ACC112 (cell line): Measurements from ENCODE around the gene MAP4.

ENCODE experiments used
- H2AFZ ChIP-seq: fragments of 200-600 bp; sonication (generic); one replicate; pipeline ENCODE4 v1.6.0; 2017; ENCODE audit warnings: antibody characterized with exemption, low read length; ENCODE audit not compliant: unreplicated experiment
- H3K27ac ChIP-seq: fragments of 200-600 bp; sonication (generic); 2 replicates; pipeline ENCODE4 v1.5.1; 2014; ENCODE audit warnings: low read depth, mild to moderate bottlenecking, antibody characterized with exemption, low read length, moderate library complexity
- H3K27me3 ChIP-seq: fragments of 200-600 bp; sonication (generic); 2 replicates; pipeline ENCODE4 v1.6.1; 2014; ENCODE audit warnings: mild to moderate bottlenecking, antibody characterized with exemption, low read length, moderate library complexity, mixed read lengths; ENCODE audit not compliant: insufficient read depth
- H3K36me3 ChIP-seq: fragments of 200-600 bp; sonication (generic); 2 replicates; pipeline ENCODE4 v1.6.1; 2016; ENCODE audit warnings: mild to moderate bottlenecking, antibody characterized with exemption, low read length, moderate library complexity, mixed read lengths; ENCODE audit not compliant: insufficient read depth
- H3K4me1 ChIP-seq: fragments of 200-600 bp; sonication (generic); one replicate; pipeline ENCODE4 v1.6.1; 2016; ENCODE audit warnings: low read length, mixed read lengths; ENCODE audit not compliant: insufficient read depth, unreplicated experiment, control insufficient read depth
- H3K4me3 ChIP-seq: fragments of 200-600 bp; sonication (generic); 2 replicates; pipeline ENCODE4 v1.5.1; 2014; ENCODE audit warnings: mild to moderate bottlenecking, low read depth, low read length
- H3K79me2 ChIP-seq: fragments of 200-600 bp; sonication (generic); one replicate; pipeline ENCODE4 v1.6.0; 2016; ENCODE audit warnings: low read length; ENCODE audit not compliant: control insufficient read depth, unreplicated experiment, insufficient read depth

The MAP4 gene

DNA sequence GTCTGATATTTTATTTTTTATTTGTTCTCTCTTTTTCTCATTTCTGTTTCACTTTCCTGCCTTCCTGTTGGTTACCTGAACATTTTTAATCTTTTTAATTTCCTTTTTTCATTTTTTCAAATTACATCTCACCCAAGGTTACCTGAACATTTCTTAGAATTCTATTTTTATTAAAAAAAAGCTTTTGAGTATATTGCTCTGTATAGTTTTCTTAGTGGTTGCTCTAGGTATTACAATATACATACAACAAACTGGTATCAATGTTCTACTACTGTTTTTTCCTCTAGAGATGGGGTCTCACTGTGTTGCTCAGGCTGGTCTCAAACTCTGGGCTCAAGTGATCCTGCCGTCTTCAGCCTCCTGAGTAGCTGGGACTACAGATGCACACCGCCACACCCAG is 133.9 kb downstream of the MAP4 start:
- Histone ChIP-seq H2AFZ (no peak overlapping the region), H3K4me3 (no peak overlapping the region), H3K4me1 (peaks cover 12% of the 10 kb centered on the region), H3K36me3 (peaks cover 4% of the 10 kb centered on the region; the same call in 1 of the 2 replicates), H3K27me3 (no peaks in the 10 kb centered on the region), H3K27ac (no peak overlapping the region), H3K79me2 (peaks cover 3% of the 10 kb centered on the region)

GRCh38 chr3:47877719-47878118 is 138.5 kb downstream of the MAP4 start:
- H3K27me3 ChIP-seq = no peaks in the 10 kb centered on the region
- peaks cover 14% of the 10 kb centered on the region for H3K4me1 ChIP-seq
- H3K36me3 ChIP-seq = peaks cover 7% of the 10 kb centered on the region; the same call in 1 of the 2 replicates
- H3K27ac ChIP-seq = peak overlapping the region; percentile 8; the same call in 1 of the 2 replicates
- H3K79me2 ChIP-seq = no peaks in the 10 kb centered on the region
- H2AFZ ChIP-seq = no peak overlapping the region
- no peak overlapping the region for H3K4me3 ChIP-seq

GRCh38 chr3:47877290-47877689 is 138.9 kb downstream of the MAP4 start:
- Histone ChIP-seq H3K4me3 (no peak overlapping the region), H3K79me2 (no peaks in the 10 kb centered on the region), H3K4me1 (peaks cover 14% of the 10 kb centered on the region), H3K27ac (peak overlapping the region; percentile 8; the same call in 1 of the 2 replicates), H3K27me3 (no peaks in the 10 kb centered on the region), H3K36me3 (peaks cover 8% of the 10 kb centered on the region; the same call in 1 of the 2 replicates), H2AFZ (no peak overlapping the region)

DNA sequence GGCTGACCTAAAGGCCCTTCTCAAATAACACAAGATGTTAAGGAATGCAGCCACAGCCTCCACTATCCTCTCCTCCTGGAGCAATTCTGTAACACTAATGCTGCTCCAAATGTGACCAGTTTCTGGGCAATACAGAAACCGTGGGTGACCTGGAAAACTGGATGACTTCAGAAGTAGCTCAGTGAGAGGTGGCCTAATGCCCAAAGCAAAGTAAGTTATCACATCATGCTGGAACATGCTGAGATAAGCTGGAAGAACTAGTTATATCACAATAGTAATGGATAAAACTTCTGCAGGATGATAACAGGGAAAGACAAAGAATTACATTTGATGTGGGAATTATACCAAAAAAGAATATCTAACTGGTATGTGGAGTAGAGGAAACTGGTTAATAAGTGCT is 141.3 kb downstream of the MAP4 start:
- no peaks in the 10 kb centered on the region for H3K27me3 ChIP-seq
- peaks cover 14% of the 10 kb centered on the region for H3K4me1 ChIP-seq
- H3K79me2 ChIP-seq = no peaks in the 10 kb centered on the region
- H2AFZ ChIP-seq = no peak overlapping the region
- peaks cover 13% of the 10 kb centered on the region for H3K36me3 ChIP-seq
- H3K27ac ChIP-seq = no peak overlapping the region
- H3K4me3 ChIP-seq = no peak overlapping the region

- H3K4me3 ChIP-seq = no peak overlapping the region
- H3K4me1 ChIP-seq = peaks cover 14% of the 10 kb centered on the region
- no peak overlapping the region for H3K27ac ChIP-seq
- H3K27me3 ChIP-seq = no peaks in the 10 kb centered on the region
- H3K36me3 ChIP-seq = peaks cover 13% of the 10 kb centered on the region
- H3K79me2 ChIP-seq = no peaks in the 10 kb centered on the region
- H2AFZ ChIP-seq = no peak overlapping the region
These were observed 141.8 kb downstream of the MAP4 start for GRCh38 chr3:47874438-47874837.

DNA sequence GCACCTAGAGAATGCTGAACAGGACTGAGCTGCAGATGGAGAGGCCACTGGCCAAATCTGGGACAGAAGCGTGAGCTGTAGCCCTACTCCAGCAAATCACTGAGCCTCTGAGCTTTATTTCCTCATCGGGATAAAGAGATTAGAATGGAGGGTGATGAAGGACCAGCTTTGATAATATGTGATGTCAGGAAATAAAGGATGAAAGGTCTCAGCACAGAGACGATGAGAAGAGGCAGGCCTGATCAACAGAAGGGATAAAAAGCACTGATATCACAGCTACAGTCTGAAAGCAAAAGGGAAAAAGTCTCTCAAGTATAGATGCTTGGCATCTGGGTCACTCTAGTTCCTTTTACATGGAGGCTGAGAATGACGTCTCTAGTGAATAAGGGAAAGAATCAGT is 143.3 kb downstream of the MAP4 start:
- peaks cover 13% of the 10 kb centered on the region for H3K36me3 ChIP-seq
- H3K27ac ChIP-seq = no peak overlapping the region
- H3K27me3 ChIP-seq = no peaks in the 10 kb centered on the region
- no peak overlapping the region for H3K4me3 ChIP-seq
- no peak overlapping the region for H2AFZ ChIP-seq
- no peaks in the 10 kb centered on the region for H3K79me2 ChIP-seq
- peaks cover 8% of the 10 kb centered on the region for H3K4me1 ChIP-seq

GRCh38 chr3:47871389-47871788 is 144.8 kb downstream of the MAP4 start:
- Histone ChIP-seq H3K27ac (no peak overlapping the region), H3K79me2 (no peaks in the 10 kb centered on the region), H3K4me1 (no peaks in the 10 kb centered on the region), H2AFZ (no peak overlapping the region), H3K27me3 (no peaks in the 10 kb centered on the region), H3K36me3 (peaks cover 19% of the 10 kb centered on the region), H3K4me3 (no peak overlapping the region)

DNA sequence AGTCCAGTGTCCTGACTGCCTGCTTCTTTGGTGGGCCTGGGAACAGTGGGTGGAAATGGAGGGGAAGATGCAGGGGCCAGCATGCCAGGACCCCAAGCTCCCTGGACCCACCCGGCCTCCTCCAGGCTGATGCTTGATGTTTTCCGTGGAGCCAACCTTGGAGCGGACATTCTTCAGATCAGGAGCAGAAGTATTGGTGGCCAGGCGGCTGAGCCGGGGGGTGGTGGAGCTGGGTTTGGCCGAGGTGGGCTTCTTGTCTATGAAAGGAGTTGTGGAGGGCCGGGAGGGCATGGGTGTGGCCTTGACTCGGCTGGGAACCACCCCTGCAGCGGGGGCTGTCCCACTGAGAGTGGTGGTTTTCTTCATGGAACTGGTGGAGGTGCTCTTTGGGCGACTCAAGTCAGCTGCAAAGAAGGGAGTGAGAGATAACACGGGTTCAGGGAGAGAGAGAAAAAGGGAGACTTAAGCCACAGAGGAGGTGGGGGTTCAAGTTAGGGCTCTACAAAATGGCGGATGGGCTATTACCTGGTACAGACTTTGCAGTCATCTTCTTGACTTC is 145.4 kb downstream of the MAP4 start:
- no peak overlapping the region for H2AFZ ChIP-seq
- peaks cover 19% of the 10 kb centered on the region for H3K36me3 ChIP-seq
- no peaks in the 10 kb centered on the region for H3K4me1 ChIP-seq
- H3K27ac ChIP-seq = no peak overlapping the region
- H3K79me2 ChIP-seq = no peaks in the 10 kb centered on the region
- no peak overlapping the region for H3K4me3 ChIP-seq
- no peaks in the 10 kb centered on the region for H3K27me3 ChIP-seq

DNA sequence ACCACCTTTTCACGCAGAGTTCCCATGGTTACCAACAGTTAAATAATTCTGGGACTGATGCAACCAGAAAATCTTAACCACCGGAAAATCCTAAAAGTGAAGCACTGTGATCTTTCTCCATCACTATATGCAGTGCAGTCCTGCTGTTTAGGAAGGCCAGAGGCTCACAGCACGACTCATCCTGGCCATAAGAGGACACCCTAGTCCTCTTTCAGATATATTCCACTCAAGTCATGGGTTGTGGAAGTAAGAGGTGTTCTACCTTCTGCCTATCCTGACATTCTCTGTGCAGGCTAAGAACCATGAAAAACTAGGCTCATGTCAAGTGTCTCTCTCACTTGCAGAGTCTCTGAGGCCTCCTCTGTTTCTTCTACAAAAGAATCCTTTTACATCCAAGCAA is 146.1 kb downstream of the MAP4 start:
- no peak overlapping the region for H3K27ac ChIP-seq
- H3K36me3 ChIP-seq = peaks cover 19% of the 10 kb centered on the region
- H3K4me1 ChIP-seq = no peaks in the 10 kb centered on the region
- no peaks in the 10 kb centered on the region for H3K27me3 ChIP-seq
- no peaks in the 10 kb centered on the region for H3K79me2 ChIP-seq
- H2AFZ ChIP-seq = no peak overlapping the region
- H3K4me3 ChIP-seq = no peak overlapping the region

GRCh38 chr3:47868306-47868705 is 147.9 kb downstream of the MAP4 start:
- H3K27ac ChIP-seq = no peak overlapping the region
- no peaks in the 10 kb centered on the region for H3K27me3 ChIP-seq
- no peaks in the 10 kb centered on the region for H3K4me1 ChIP-seq
- no peak overlapping the region for H3K4me3 ChIP-seq
- no peak overlapping the region for H2AFZ ChIP-seq
- peaks cover 17% of the 10 kb centered on the region for H3K36me3 ChIP-seq
- H3K79me2 ChIP-seq = no peaks in the 10 kb centered on the region

- peaks cover 11% of the 10 kb centered on the region for H3K36me3 ChIP-seq
- no peaks in the 10 kb centered on the region for H3K79me2 ChIP-seq
- H3K4me1 ChIP-seq = no peaks in the 10 kb centered on the region
- no peak overlapping the region for H2AFZ ChIP-seq
- no peaks in the 10 kb centered on the region for H3K27me3 ChIP-seq
- no peak overlapping the region for H3K4me3 ChIP-seq
- no peak overlapping the region for H3K27ac ChIP-seq
These were observed 148.7 kb downstream of the MAP4 start for GRCh38 chr3:47867451-47868044.
